ENCODE results near the gene ADAM30.

DNA sequence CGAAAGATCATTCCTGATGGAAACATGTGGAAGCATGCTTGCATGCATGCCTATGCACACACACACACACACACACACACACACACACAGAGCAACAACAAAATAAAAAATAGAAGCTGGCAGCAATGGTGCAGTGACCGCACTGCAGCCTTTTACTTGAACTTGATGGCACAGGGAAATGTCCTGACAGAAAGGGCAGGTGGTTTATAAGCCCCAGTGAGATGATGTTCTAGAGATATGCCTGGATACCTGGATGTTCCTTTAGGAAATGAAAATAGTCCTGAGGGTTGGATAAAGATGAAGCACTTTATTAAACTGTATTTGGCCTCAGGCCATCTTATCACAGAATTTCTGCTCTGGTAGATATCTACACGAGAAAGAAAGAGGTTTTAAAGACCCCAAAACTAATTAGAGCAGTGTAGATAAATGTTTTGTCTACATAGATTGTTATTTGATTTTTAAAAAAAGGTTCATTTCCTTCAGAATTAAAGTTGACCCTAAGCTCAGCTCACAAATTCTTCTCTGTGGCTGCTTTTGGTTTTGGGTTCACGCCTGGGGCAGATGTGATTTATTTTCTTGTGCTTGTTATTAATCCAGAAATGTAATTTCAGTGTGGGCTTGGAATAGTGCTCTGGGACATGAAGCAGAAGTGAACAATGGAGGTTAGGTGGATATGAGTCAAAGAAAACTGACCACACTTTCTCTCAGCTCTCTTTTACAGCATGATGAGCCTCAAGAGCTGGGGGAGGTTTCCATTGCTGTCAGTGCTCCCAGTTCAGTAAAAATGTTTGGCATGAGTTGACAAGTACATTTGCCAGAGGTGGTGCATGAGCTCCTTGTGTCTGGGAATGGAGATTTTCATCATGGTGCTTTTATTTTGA, 22.9 kb downstream of the ADAM30 start:
- no peak for TF ChIP-seq POLR2A (IDR thresholded peaks at IDR 0.05; ENCODE audit: low read length)
- TF ChIP-seq GATA1 (IDR thresholded peaks at IDR 0.05; ENCODE audit: low read depth, low read length), result no peak

All from erythroblast (primary cell).